SK-N-SH treated with all-trans-retinoic acid at 6 μM for 48 hours (cell line): Measurements from ENCODE around the gene GALNT17.

Experiments used
- ATAC-seq: fragments of 200-7000 bp; cut with Tn5 transposase; 3 replicates; pipeline ENCODE4 v1.9.1; 2020; ENCODE audit warnings: mild to moderate bottlenecking, moderate library complexity
- BACH2 ChIP-seq: fragments of 250-450 bp; sonication (Bioruptor Pico); IDR thresholded peaks from 2 replicates; pipeline ENCODE4 v1.9.0; 2021; ENCODE audit warnings: mild to moderate bottlenecking, borderline replicate concordance
- CSDC2 ChIP-seq: fragments of 250-450 bp; sonication (Bioruptor Pico); IDR thresholded peaks from 2 replicates; pipeline ENCODE4 v1.5.0; 2020; ENCODE audit warnings: mild to moderate bottlenecking, moderate library complexity
- ESRRG ChIP-seq: fragments of 250-450 bp; sonication (Bioruptor Pico); IDR thresholded peaks from 2 replicates; pipeline ENCODE4 v1.6.1; 2021; ENCODE audit warnings: mild to moderate bottlenecking
- GLIS3 ChIP-seq: fragments of 250-450 bp; sonication (Bioruptor Pico); IDR thresholded peaks from 2 replicates; pipeline ENCODE4 v1.5.0; 2020; ENCODE audit warnings: mild to moderate bottlenecking, moderate library complexity
- ISL1 ChIP-seq: fragments of 250-450 bp; sonication (Bioruptor Pico); IDR thresholded peaks from 2 replicates; pipeline ENCODE4 v2.1.2; 2022; ENCODE audit warnings: mild to moderate bottlenecking, moderate library complexity
- OSR1 ChIP-seq: fragments of 250-450 bp; sonication (Bioruptor Pico); IDR thresholded peaks from 2 replicates; pipeline ENCODE4 v1.8.0; 2022; ENCODE audit warnings: moderate library complexity, mild to moderate bottlenecking, inconsistent platforms
- PATZ1 ChIP-seq: fragments of 250-450 bp; sonication (Bioruptor Pico); IDR thresholded peaks from 2 replicates; pipeline ENCODE4 v1.8.0; 2020; ENCODE audit warnings: mild to moderate bottlenecking, moderate library complexity, borderline replicate concordance
- PPARA ChIP-seq: fragments of 250-450 bp; sonication (Bioruptor Pico); IDR thresholded peaks from 2 replicates; pipeline ENCODE4 v1.5.0; 2020; ENCODE audit warnings: mild to moderate bottlenecking, borderline replicate concordance
- RARB ChIP-seq: fragments of 250-450 bp; sonication (Bioruptor Pico); IDR thresholded peaks from 2 replicates; pipeline ENCODE4 v1.8.0; 2021; ENCODE audit warnings: mild to moderate bottlenecking, moderate library complexity
- SNAI2 ChIP-seq: fragments of 250-450 bp; sonication (Bioruptor Pico); IDR thresholded peaks from 2 replicates; pipeline ENCODE4 v1.5.0; 2020; ENCODE audit warnings: mild to moderate bottlenecking, moderate library complexity
- TCF4 ChIP-seq: fragments of 250-450 bp; sonication (Bioruptor Pico); IDR thresholded peaks from 2 replicates; pipeline ENCODE4 v1.8.0; 2021; ENCODE audit warnings: mild to moderate bottlenecking, moderate library complexity, borderline replicate concordance
- TOX ChIP-seq: fragments of 250-450 bp; sonication (Bioruptor Pico); IDR thresholded peaks from 2 replicates; pipeline ENCODE4 v1.8.0; 2021; ENCODE audit warnings: mild to moderate bottlenecking, moderate library complexity, borderline replicate concordance
- ZC3H10 ChIP-seq: fragments of 250-450 bp; sonication (Bioruptor Pico); IDR thresholded peaks from 2 replicates; pipeline ENCODE4 v1.5.1; 2021; ENCODE audit warnings: mild to moderate bottlenecking, moderate library complexity
- ZFP30 ChIP-seq: fragments of 450-650 bp; formaldehyde crosslinking; IDR thresholded peaks from 2 replicates; pipeline ENCODE4 v1.5.0; 2022; ENCODE audit warnings: mild to moderate bottlenecking, moderate library complexity
- ZNF565 ChIP-seq: fragments of 450-650 bp; formaldehyde crosslinking; conservative IDR thresholded peaks from 2 replicates; pipeline ENCODE4 v1.5.0; 2020; ENCODE audit warnings: low read depth, mild to moderate bottlenecking, moderate library complexity
- ZNF70 ChIP-seq: fragments of 450-650 bp; formaldehyde crosslinking; IDR thresholded peaks from 2 replicates; pipeline ENCODE4 v1.5.0; 2020; ENCODE audit warnings: mild to moderate bottlenecking, moderate library complexity
- ZNF8 ChIP-seq: fragments of 450-650 bp; formaldehyde crosslinking; IDR thresholded peaks from 2 replicates; pipeline ENCODE4 v1.5.0; 2020; ENCODE audit warnings: mild to moderate bottlenecking, moderate library complexity
- TF ChIP-seq, protein P1 (sequence below): fragments of 250-450 bp; sonication (Bioruptor Pico); IDR thresholded peaks from 2 replicates; pipeline ENCODE4 v1.5.0; 2020; ENCODE audit warnings: mild to moderate bottlenecking, moderate library complexity
- TF ChIP-seq, protein P2 (sequence below): fragments of 250-450 bp; sonication (Bioruptor Pico); IDR thresholded peaks from 2 replicates; pipeline ENCODE4 v1.5.1; 2021; ENCODE audit warnings: mild to moderate bottlenecking, moderate library complexity

GALNT17 gene

DNA sequence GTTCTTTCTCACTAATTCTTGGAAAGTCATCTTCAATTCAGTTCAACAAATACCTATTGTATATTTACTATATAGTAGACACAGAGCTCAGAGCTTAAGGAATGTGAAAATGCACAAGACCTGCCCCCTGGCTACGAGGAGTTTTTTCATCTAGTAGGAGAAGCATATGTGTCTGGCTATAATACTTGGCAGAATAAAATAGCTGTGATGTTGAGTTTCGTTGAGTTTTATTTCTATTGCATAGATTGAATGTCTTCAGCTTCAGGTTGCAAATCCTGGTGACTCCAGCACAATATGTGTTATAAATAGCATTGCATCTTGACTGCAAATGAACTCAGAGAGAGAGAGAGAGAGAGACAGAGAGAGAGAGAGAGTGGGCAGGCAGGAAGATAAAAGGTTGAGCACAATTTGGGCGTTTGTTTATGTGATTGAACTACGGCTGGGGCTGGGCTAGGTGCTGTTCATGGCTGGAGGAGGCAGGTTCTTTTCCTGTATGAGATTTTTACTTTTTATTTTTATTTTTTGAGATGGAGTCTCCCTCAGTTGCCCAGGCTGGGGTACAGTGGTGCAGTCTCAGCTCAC, 229.6 kb downstream of the GALNT17 start (continued):
- TF ChIP-seq ESRRG (CRISPR knock-in tag) (no peak), BACH2 (no peak), CSDC2 (no peak)
- TF ChIP-seq, protein P1, sequence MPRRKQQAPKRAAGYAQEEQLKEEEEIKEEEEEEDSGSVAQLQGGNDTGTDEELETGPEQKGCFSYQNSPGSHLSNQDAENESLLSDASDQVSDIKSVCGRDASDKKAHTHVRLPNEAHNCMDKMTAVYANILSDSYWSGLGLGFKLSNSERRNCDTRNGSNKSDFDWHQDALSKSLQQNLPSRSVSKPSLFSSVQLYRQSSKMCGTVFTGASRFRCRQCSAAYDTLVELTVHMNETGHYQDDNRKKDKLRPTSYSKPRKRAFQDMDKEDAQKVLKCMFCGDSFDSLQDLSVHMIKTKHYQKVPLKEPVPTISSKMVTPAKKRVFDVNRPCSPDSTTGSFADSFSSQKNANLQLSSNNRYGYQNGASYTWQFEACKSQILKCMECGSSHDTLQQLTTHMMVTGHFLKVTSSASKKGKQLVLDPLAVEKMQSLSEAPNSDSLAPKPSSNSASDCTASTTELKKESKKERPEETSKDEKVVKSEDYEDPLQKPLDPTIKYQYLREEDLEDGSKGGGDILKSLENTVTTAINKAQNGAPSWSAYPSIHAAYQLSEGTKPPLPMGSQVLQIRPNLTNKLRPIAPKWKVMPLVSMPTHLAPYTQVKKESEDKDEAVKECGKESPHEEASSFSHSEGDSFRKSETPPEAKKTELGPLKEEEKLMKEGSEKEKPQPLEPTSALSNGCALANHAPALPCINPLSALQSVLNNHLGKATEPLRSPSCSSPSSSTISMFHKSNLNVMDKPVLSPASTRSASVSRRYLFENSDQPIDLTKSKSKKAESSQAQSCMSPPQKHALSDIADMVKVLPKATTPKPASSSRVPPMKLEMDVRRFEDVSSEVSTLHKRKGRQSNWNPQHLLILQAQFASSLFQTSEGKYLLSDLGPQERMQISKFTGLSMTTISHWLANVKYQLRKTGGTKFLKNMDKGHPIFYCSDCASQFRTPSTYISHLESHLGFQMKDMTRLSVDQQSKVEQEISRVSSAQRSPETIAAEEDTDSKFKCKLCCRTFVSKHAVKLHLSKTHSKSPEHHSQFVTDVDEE, result no peak

DNA sequence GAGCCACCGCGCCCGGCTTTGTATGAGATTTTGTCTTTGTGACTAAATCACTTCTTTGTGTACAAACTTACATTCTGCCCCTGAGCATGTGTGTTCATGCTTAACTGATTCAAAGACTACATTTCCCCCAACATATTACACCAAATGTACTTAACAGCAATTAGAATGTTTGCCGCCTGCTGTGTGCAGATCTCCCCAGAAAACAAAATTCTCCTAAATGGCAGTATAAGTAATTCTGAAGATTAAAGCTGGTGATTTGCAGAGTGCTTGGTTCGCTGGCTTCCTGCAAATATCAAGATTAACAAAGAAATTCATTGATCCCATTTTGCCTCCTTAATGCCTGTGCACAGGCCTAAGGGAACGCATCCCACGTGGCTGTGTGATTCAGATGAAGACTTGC, 230.3 kb downstream of the GALNT17 start:
- no peak for ATAC-seq
- no peak for TF ChIP-seq ZFP30 (CRISPR knock-in tag)
- TF ChIP-seq ZNF8 (CRISPR knock-in tag), result no peak
- no peak for TF ChIP-seq ISL1 (CRISPR knock-in tag)
- TF ChIP-seq, protein P1, result no peak
- TF ChIP-seq TCF4, result no peak
- TF ChIP-seq, protein P2, sequence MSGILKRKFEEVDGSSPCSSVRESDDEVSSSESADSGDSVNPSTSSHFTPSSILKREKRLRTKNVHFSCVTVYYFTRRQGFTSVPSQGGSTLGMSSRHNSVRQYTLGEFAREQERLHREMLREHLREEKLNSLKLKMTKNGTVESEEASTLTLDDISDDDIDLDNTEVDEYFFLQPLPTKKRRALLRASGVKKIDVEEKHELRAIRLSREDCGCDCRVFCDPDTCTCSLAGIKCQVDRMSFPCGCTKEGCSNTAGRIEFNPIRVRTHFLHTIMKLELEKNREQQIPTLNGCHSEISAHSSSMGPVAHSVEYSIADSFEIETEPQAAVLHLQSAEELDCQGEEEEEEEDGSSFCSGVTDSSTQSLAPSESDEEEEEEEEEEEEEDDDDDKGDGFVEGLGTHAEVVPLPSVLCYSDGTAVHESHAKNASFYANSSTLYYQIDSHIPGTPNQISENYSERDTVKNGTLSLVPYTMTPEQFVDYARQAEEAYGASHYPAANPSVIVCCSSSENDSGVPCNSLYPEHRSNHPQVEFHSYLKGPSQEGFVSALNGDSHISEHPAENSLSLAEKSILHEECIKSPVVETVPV (CRISPR knock-in tag), result no peak
- TF ChIP-seq ZNF70 (CRISPR knock-in tag), result no peak
- no peak for TF ChIP-seq RARB (CRISPR knock-in tag)
- no peak for TF ChIP-seq PATZ1 (CRISPR knock-in tag)
- no peak for TF ChIP-seq GLIS3 (CRISPR knock-in tag)
- TF ChIP-seq ZNF565, result no peak
- no peak for TF ChIP-seq ZC3H10 (CRISPR knock-in tag)
- no peak for TF ChIP-seq TOX (CRISPR knock-in tag)

DNA sequence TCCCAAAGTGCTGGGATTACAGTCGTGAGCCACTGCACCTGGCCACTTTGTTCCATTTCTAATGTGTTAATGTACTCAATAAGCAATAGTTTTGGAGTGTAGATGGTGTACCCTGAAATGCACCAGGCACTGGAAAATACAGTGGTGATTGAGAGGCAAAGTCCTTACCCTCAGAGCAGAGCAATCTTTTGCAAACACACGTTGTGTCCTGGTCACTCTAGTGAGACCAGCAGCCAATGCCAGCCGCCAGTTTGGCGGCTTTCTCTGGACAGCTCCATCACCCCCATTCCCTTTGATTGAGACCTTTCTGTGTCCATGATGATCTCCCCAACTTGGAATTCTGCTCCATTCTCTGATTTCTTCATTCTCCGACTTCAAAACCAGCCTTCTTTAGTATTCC, 231.3 kb downstream of the GALNT17 start:
- no peak for ATAC-seq
- TF ChIP-seq RARB (CRISPR knock-in tag) (no peak), TCF4 (no peak), BACH2 (no peak), PATZ1 (CRISPR knock-in tag) (no peak), ZFP30 (CRISPR knock-in tag) (no peak), OSR1 (CRISPR knock-in tag) (no peak), ZNF565 (no peak), PPARA (CRISPR knock-in tag) (no peak), ZNF8 (CRISPR knock-in tag) (no peak), SNAI2 (CRISPR knock-in tag) (no peak), CSDC2 (no peak)
- TF ChIP-seq, protein P2 (CRISPR knock-in tag), result no peak
